Islet of Langerhans (tissue), 1 donor: ENCODE results near the gene GRIA4.
A peak's percentile ranks its signal among the peaks of the same experiment; 100 is the strongest.

ENCODE experiments used
- FAIRE-seq: peaks from one replicate; lab custom pipeline; 2011; peaks lifted over from hg19 to GRCh38; lab: Jason Lieb, UNC

The GRIA4 gene

DNA sequence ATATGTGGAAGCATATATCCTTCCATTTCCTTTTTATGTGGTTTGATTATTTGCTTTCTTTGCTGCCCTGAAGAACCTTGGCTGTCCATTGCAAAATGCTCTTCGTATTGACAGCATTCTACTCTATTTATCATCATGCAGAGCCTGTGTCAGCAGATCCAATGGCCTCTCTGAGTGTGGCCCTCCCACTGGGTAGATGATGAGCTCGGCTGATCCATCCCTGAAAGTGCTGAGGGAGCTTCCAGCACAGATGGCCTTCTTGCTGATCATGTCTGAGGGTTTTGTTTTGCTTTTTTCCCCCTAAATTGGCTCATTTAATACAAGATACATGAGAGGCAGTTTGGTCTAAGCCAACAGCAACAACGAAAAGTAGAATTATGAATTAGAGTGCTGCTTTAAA, 181.0 kb downstream of the GRIA4 start:
- no peak for FAIRE-seq

GRCh38 chr11:105793092-105793491, 183.2 kb downstream of the GRIA4 start:
- FAIRE-seq, result no peak

DNA sequence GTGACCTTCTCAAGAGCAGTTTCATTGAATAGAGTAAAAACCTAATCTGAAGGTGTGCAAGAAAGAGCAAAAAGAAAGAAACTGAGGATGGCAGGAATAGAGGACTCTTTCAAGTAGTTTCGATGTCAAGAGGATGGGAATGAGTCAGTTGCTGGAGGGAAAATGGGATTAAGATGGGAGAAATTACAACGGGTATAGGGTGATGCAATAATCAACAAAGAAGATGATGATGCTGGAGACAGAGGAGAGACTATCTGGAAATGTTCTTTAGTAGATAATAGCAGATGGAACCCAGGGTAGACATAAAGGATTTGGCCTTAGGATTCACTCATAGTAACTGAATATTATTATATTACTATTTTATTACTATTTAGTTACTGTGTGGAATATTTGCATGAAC, 189.4 kb downstream of the GRIA4 start:
- FAIRE-seq, result no peak

GRCh38 chr11:105799728-105800462, 190.0 kb downstream of the GRIA4 start:
- no peak for FAIRE-seq

DNA sequence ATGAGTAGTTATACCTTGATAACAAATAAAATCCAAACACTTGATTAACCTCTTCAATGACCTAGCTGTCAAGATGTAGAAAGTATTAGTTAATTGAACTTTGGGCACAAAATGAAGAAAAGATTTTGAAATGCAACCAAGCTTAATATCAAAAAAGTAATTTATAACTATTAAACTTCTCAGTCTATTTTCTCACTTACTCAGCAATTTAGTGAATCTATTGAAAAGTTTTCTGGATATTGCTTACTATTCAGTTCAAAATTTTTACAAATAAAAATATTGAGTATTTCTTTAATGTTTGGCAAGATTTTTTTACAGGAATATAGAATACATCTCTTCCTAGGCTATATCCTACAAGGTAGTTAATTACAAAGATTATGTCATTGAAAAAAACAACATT, 192.5 kb downstream of the GRIA4 start:
- FAIRE-seq, result no peak

GRCh38 chr11:105811242-105811641, 201.4 kb downstream of the GRIA4 start:
- no peak for FAIRE-seq

DNA sequence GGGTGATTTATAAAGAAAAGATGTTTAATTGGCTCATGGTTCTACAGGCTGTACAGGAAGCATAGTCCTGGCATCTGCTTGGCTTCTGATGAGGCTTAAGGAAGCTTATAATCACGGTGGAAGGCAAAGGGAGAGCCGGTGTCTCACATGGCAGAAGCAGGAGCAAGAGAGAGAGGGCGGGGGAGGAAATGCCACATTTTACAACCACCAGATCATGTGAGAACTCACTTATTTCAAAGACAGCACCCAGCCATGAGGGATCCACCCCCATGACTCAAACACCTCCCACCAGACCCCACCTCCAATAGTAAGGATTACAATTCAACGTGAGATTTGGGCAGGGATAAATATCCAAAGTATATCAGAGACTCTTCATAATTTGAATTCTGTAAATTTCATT, 211.5 kb downstream of the GRIA4 start:
- FAIRE-seq, result no peak

- FAIRE-seq, result no peak
These were observed 211.9 kb downstream of the GRIA4 start for GRCh38 chr11:105821781-105822180.

GRCh38 chr11:105823495-105824033, 213.7 kb downstream of the GRIA4 start:
- no peak for FAIRE-seq

DNA sequence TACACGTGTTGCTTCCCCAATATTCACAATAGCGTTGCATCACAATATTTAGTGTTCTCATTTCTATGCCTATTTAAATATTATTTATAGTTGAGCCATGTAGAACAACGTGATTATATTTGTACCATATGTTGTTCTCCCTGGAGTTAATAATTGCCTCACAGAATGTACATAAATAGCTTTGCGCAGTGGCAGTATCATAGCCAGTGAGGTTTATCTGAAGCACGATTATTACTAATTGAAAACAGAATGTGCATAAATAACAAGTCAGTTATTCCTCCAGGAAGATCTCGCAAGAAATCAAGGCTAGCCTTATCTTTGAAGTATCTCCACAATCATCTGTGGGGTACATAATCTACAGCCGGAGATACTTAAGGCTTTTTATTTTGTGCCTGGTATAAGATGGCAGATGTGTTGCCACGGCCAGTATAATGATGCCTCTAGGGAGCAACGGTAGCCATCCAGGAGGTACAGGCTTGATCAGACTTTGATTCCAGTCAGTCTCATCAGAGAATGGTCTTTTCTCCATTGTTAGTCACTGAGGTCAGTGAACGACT, 214.7 kb downstream of the GRIA4 start:
- no peak for FAIRE-seq

- no peak for FAIRE-seq
These were observed 215.3 kb downstream of the GRIA4 start for GRCh38 chr11:105825141-105825540.

DNA sequence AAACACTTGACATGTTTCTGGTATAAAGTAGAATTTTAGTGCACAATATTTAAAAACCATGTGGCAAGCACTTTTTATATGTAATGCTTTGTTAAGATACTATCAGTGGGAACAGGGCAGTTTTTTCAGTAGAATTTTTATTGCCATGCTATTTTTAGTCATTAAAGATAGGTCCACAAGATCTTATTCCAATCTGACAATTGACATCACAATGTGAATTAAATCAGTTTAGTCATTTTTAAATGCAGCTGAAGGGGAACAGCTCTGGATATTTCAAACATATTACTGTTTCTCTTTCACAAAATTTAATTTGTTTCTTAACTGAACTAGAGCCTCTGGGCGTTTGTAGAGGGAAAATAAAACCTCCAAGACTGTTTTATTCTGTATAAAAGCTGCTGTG, 218.0 kb downstream of the GRIA4 start:
- FAIRE-seq, result no peak

- no peak for FAIRE-seq
These were observed 219.2 kb downstream of the GRIA4 start for GRCh38 chr11:105829084-105829483.

- FAIRE-seq, result no peak
These were observed 224.6 kb downstream of the GRIA4 start for GRCh38 chr11:105834461-105834860.

GRCh38 chr11:105838668-105839384, 229.0 kb downstream of the GRIA4 start:
- FAIRE-seq, result peak; percentile 30

- FAIRE-seq, result no peak
These were observed 230.5 kb downstream of the GRIA4 start for GRCh38 chr11:105840391-105840790.

DNA sequence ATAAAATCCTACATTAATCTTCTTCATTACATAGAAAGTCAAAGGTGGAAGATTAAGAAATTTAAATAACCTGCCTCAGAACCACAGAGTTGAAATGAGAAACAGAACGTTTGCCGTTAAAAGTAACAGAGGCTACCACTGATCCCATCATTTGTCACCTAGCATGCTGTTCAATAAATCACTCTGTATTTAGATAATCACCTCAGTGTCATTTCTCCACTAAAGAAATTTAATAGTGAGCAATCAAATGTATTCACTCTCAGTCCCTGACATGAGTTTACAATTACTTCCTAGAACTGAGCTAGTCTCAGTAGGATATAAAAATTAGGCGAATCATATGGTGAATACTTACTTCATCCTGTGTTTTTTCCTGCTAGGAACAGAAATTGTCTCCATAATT, 242.5 kb downstream of the GRIA4 start:
- FAIRE-seq, result no peak

DNA sequence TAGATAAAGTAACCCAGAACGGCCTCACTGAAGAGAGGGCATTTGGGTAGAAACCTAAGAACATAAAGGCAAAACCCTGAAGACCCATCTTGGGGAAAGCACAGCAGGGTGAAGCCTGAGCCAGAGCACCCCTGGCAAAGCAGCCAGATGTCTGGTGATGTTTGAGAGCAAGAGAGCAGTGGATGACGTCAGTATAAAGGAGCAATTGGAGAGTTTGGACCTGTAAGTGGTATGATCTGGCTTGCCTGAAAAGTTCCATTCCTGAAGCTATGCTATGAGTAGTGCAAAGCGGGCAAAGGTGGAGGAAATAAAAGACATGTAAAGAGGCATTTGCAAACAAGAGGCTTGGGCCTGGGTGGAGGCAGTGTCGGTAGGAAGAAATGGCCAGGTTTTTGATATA, 244.4 kb downstream of the GRIA4 start:
- no peak for FAIRE-seq

- no peak for FAIRE-seq
These were observed 247.1 kb downstream of the GRIA4 start for GRCh38 chr11:105856954-105857353.

DNA sequence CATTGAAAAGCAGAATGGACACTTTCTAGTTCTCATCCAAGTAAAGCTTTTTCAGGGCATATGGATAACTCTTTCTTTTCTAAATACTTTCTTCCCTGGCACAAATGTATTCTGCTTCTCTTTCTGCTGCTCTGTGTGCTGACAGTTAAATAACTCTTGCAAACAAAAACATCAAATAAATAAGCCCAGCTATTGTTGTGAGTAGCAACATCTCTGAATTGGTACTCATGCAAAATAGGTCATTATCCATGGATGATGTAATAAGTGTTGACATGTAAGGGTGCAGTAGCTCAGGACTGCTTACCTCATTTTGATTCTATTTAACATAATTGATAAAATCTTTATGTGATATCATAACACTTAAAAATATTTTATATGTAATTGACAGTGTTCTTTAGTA, 247.9 kb downstream of the GRIA4 start:
- no peak for FAIRE-seq

- no peak for FAIRE-seq
These were observed 249.0 kb downstream of the GRIA4 start for GRCh38 chr11:105858841-105859240.

DNA sequence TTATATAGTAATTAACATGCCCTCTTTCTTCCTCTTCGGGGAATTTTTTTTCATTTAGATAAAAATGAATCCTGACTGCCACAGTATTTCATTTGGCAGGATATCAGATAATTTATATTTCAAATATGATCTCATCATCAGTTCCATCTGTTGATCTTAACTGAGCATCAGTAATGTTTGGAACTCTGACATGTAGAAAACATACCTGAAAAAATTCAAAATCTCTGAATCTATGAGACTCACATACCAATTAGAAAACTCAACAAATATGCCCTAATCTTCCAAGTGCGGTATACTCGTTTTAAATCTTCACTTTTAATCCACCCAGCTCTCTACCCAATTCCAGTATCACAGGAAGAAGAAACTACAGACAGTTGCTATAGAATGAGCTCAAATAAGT, 250.2 kb downstream of the GRIA4 start:
- FAIRE-seq, result no peak

GRCh38 chr11:105861225-105861624, 251.4 kb downstream of the GRIA4 start:
- no peak for FAIRE-seq
